NCI-H2107 (cell line): ENCODE results near the gene FKBP8.
A peak's percentile ranks its signal among the peaks of the same experiment; 100 is the strongest.
"Not testable (repeated sequence)": the region's sequence is repeated elsewhere in the genome, so short reads cannot be mapped to it uniquely, and the experiment has no call there.

Experiments
- DNase-seq: peaks from one replicate; lab custom pipeline; 2025; lab: John Stamatoyannopoulos, UW

Gene FKBP8

DNA sequence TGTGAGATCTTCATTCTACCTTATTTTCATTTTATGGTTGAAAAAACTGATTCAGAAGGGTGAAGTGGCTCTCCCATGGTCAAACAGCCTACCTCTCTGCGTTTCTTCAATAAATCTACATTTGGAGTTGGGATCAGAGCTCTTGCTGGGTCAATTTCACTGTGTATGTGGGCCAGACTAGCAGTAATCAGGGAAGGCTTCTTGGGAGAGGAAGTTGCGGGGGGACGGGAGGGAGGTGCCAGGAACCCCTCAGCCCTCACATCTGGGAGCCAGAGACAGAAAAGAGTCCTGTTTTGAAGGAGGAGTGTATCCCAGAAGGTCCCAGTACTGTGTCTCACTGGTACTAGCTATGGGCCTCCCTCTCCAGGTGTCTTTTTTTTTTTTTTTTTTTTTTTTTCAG is 15.2 kb upstream of the FKBP8 start:
- DNase-seq: no peak

DNA sequence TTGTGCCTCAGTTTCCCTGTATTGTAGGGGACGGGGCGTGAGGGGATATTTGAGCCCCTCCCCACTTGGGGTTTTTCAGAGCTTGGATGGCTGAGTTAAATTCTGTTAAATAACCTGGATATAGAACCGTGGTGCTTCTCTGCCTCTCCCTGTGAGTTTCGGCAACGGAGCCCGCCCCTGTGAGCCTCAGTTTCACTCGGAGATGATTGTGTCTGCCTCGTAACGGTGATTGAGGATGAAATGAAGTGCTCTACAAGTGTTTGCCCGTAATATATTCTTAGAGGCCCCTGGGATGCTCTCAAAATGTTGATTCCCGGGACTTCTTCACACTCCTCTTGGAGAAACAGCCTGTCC is 14.8 kb upstream of the FKBP8 start:
- no peak for DNase-seq

DNA sequence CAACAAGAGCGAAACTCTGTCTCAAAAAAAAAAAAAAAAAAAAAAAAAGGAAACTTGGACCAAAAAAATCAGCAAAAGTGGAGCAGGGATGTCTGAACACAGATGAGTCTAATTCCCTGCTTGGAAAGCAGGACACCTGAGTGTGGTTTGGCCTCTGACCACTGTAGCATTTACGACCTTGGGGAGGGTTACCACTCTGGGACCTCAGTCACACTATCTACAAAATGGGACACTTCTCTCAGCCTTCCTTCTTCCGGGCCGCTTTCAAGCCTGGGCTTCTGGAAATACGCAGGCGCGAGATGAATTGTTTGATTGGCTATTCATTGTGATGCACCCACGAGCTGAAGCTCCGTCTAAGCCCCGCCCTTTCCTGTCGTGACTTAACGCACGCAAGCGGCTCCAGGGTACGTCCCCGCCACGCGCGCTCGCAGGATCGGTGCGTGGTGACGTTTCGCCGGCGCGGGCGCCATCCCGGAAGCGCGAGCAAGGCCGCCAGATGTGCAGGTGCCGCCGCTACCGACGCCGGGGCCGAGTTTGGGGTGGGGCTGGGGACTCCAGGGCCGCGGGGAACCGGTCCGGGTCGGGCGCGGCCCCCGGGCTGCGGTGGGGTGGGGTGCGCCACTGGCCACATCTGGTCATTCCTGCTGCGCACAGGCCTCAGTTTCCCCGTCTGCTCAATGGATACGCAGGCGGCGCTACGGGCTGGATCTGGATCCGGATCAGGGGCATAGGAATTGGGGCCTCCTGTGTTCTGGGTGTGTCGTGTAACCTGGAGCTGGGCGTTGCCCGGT is 14.2 kb upstream of the FKBP8 start, which contains the start of gene KXD1:
Gene KXD1 (plus strand): TSS at position 460 of the 791 bp plus-strand sequence. CDS start 4,187 bp downstream, outside the sequence.
- peak; percentile 97 for DNase-seq

DNA sequence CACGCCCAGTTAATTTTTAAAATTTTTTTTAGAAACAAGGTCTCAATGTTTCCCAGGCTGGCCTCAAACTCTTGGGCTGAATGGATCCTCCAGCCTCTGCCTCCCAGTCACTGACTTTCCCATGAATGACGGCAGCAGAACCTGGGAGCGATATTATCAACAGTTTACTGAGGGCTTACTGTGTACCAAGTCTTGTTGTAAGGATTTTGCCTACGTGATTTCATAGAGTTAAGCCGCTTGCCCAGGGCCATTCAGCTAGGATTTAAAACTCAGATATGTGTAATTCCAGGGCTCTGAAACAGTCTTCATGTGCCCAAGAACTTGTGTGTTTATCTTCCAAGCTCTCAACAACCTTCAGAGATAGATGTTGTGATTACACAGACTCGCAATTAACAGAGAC is 8.3 kb upstream of the FKBP8 start:
- DNase-seq: no peak

DNA sequence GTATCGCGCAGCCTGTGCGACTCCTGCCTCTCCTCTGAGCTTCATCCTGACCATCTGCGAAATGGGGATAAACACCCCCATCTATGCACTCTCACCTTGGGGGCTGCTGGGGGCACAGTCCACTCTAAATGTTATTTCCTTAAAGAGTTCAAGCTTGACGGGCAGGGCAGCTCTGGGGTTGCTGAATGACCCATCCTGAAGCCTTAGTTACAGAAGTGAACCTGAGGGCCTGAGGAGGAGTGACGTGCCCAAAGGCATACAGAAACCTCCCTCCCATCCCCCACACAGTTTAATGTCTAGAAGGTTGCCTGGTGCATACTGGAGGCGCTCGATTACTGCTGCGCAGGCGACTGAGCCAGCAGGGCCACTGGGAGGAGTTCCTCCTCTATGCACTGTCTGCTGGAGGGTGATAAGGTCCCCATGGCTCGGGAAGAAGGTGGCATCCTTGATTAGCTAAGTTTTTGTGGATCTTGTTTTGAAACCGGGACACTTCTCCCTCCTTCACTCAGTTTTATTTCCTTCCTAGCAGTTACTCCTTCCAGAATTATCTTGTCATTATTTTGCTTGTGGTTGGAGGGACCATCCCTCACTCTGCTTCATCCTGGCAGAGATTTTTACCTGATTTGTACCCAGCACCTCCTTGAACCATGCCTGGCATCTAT is 572 bp upstream of the FKBP8 start:
- no peak for DNase-seq

DNA sequence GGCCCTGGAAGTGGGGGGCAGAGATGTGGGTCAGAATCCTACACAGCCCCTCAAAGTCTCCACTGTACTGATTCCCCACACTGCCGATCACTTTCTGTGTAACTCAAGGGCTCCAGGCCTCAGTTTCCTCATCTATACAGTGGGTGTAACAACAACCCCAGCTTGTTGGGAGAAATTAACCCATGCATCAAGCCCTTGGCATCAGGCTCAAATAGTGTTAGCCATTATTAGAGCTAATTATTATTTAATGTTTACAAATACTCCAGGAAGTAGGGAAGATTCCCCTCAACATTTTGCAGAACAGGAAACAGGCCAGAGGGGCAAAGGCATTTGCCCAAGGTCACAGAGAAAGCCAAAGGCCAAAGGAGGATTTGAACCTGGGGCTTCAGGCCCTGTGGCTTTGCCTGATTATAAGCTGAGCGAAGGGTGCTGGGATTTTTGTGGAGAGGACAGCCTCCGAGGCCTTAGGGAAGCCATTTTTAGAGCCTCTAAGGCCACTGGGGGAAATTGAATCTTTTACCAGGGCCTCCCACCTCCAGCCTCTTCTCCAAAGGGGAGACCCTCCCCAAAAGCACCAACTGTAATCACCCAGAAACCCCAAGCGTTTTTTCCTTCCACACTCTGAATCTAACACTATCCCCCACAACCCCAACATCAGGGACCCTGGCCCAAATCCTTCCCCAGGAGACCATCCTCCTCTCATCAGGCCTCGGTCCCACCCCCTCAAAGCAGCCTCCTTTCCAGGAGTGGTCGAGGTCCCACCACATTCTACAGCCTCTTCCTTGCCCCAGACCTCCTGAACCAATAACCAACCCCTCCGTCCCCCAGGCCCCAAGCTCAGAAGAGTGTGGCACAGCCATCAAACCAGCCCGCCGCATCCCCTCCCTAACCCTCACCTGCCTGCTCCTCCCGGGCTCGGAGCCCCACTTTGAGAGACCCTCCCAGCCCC is 1.1 kb downstream of the FKBP8 start:
- no peak for DNase-seq

DNA sequence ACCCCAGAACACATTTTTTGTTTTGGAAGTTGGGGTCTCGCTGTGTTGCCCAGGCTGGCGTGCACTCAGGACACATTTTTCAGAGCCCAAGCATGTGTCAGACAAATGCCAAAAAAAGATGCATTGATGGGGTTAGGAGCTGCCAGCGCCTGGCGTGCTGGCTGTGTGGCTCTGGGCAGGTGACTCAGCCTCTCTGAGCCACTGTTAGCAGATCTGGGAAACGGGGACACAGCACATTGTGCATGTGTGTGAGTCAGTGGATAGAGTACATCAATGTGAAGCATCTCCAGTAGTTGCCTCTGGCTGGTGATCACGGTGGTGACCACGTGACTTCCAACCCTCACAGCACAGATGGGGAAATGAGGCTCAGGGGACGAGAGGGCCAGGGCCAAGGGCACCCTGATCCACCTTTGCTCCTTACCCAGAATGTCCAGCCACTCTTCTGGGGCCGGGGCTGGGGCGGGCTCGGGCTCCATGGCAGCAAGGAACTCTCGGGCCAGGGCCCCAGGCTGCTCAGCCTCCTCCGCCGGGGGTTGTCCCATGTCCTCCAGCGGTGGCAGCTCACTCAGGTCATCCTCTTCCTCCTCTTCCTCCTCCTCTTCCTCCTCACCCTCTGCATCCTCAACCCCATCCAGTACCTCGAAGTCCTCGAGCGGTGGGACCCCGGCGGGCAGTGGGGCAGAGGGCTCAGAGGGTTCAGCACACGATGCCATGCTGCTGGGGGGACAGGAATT is 1.9 kb downstream of the FKBP8 start:
- DNase-seq: no peak

DNA sequence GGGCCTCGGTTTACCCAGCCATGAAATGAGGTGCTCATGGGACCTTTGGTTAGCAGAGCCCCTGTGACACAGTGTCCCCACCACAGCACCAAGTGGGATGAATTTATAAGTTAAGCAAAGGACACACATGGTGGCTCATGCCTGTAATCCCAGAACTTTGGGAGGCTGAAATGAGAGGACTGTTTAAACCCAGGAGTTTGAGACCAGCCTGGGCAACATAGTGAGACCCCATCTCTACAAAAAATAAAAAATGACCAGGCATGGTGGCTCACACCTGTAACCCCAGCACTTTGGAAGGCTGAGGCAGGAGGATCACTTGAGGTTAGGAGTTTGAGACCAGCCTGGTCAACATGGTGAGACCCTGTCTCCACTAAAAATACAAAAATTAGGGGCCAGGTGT is 3.2 kb downstream of the FKBP8 start:
- DNase-seq: not testable (repeated sequence)

DNA sequence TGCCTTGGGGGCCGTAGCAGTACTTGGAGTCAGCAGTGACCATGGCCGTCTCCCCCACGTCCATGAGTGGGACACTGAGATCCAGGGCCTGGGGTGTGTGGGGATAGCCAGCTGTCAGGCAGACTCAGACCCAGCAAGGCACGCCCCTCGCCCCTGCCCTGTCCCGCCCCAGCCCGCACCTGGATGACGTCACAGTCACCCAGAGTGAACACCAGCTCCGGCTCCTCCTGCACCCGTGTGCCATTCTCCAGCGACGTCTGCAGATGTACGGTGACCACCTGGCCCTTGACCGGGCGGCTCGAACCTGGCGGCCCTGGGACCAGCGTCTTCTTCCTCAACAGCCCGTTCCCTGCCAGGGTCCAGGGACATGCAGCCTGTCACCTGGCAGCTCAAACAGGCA is 4.0 kb downstream of the FKBP8 start:
- no peak for DNase-seq

DNA sequence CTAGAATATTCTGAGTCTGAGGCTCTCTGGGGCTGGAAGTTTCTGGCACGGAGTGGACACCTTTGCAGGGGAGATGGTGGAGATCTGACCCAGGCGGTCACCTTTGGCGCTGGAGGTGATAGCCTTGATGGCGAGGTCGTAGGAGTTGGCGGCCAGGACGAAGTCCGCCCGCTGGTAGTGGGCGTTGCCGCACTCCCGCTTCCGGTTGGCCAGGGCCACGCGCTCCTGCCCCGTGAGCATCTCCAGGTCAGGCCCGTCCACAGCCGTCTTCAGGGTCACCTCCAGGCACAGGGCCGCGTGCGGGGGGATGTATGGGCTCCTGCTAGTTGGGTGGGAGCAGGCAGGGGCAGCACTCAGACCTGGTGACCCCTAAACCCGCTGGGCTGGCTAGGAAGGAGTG is 5.3 kb downstream of the FKBP8 start:
- DNase-seq: no peak

DNA sequence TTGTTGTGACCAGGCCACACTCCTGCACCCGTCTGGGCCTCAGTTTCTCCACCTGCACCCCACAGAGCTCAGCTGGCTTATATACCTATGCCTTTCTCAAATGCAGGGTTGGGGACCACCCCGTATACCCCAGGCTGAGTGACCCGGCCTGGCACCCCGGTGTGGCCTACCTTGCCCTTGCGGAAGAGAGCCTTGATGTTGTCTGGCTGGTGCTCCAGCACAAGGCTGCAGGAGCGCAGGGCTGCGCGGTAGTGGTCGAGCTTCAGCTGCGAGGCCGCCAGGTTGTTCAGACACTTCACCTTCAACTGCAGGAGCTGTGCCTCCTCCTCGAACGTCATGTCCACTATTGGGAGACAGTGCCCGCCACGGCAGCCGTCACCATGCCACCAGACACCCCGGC is 5.9 kb downstream of the FKBP8 start:
- no peak for DNase-seq

DNA sequence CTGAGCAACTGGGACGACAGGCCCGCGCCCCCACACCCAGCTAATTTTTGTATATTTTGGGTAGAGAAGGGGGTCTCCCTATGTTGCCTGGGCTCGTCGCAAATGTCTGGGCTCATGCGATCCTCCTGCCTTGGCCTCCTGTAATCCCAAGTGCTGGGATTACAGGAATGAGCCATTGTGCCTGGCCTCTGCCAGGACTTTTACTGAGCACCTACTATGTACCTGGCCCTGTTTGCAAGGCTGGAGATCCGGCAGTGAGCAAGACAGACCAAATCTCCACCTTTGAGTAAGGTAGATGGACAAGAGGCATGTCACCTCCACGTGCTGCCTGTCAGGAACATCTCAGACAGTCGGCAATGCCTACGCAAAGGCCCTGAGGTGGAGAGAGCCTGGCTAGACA is 6.9 kb downstream of the FKBP8 start:
- no peak for DNase-seq

DNA sequence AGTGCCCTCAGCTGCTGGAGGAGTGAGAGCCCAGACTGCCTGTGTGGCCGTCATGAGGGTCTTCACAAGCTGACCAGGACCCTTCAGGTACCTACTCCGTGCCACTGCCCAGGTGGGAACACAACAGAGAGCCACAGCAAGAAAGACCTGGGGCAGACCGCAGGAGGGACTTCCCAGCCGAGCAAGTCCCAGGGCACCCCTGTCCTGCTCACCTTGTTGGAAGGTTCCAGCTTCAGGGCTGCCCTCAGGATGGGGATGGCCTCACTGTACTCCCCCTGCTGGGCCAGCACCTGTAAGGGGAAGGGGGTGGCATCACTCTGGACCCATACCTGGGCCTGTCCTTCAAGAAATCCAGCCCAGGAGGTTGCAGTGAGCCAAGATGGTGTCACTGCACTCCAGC is 10.3 kb downstream of the FKBP8 start:
- DNase-seq: no peak

DNA sequence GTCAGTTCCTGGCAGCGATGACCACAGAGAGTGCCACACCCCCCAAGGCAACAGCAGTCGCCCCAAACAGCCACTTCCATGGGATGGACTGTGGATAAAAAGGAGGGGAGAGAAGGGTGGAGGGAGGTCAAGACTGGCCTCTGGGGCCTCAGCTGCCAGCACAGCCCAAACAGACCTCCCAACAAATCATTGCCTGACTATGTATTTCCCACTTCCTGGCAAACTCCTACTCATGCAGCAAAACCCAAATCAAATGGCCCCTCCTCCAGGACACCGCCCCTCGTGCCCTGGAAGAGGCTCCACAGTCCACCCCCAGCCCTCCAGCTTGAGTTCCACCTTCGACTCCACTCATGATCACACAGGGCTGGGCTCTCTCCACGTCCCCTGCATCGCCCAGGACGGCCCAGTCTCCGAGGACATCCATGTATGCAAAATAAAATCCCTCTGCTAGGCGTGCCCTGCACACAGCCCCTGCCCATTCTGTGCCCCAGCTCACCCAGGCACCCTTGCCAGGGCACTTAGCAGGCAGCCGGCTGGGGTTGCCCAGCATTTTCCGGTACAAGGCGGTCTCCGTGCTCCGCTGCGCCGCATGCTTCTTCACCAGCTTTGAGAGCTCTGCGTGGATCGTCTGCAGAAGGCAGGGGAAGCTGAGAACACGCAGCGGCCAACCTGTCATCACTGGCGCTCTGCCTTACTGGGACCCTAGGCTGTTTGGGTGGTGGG is 11.0 kb downstream of the FKBP8 start:
- DNase-seq: no peak

DNA sequence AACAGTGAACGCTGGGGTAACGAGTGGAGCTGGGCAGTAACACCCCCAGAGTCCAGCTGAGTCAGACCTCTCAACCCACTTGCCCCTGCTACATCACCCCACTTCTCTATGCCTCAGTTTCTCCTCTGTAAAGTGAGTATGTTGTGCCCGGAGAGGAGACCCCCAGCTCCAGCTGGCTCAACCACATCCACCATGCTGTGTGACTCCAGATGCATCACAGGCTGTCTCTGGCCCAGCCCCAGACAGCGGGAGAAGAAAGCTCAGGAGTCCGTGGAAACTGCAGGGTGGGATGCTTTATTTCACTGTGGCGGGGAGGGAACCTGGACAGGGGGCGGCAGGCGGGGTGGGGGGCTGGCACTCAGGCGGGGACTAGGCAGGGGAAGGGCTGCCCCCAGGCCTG is 11.9 kb downstream of the FKBP8 start:
- no peak for DNase-seq

DNA sequence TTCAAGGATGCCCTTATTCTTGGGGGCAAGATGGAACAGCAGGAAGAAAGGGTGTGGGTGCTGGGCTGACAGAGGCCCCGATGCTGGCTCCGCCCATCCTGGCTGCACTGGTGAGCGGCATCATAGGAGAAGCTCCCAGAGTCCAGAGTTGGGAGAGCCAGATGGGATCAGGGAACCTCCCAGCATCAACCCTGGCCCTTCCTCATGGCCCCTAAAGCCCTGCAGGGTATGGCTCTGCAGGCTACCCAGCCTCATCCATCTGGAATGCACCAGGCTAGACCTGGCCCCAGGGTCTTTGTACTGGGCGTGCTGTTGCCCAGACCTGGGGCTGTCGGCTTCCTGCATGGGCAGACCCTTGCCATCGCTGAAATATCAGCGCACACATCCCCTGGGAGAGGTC is 13.6 kb downstream of the FKBP8 start:
- DNase-seq: no peak

DNA sequence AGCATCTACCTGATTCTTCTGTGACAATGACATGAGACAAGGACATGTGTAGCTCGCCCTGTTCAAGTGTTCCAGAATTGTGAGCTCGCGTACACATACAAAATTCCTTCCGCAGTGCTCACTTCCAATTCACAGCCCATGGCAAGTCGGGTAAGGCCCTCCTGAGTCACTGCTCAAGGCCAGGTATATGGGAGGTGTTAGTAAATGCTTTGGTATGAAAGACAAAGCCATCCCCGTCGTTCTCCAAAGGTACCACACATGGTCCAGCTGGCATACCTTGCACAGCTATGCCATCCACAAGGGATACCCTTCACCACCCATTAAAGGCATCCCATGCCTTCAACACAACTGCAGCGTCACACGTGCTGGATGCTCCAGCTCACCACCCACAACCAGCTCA is 17.1 kb downstream of the FKBP8 start:
- DNase-seq: no peak

DNA sequence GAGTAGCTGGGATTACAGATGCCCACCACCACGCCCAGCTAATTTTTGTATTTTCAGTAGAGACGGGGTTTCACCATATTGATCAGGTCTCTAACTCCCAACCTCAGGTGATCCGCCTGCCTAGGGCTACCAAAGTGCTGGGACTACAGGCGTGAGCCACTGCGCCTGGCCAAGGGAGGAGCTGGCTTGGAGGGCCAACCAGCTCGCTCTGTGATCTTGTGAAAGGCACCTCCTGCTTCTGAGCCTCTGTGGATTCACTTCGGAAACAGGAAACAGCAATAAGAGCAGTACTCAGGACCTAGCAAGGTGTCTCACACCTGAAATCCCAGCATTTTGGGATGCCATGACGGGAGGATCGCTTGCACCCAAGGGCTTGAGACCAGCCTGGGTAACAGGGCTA is 19.5 kb downstream of the FKBP8 start:
- no peak for DNase-seq

DNA sequence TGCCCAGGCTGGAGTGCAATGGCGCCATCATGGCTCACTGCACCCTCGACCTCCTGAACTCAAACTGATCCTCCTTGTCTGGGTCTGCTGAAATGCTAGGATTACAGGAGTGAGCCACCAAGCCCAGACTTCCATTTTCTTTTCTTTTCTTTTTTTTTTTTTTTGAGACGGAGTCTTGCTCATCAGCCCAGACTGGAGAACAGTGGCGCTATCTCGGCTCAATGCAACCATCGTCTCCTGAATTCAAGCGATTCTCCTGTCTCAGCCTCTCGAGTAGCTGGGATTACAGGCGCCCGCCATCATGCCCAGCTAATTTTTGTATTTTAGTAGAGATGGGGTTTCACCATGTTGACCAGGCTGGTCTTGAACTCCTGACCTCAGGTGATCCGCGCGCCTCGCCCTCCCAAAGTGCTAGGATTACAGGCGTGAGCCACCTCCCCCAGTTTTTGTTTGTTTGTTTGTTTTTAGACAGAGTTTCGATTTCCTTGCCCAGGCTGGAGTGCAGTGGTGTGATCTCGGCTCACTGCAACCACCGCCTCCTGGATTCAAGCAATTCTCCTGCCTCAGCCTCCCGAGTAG is 20.4 kb downstream of the FKBP8 start:
- not testable (repeated sequence) for DNase-seq

DNA sequence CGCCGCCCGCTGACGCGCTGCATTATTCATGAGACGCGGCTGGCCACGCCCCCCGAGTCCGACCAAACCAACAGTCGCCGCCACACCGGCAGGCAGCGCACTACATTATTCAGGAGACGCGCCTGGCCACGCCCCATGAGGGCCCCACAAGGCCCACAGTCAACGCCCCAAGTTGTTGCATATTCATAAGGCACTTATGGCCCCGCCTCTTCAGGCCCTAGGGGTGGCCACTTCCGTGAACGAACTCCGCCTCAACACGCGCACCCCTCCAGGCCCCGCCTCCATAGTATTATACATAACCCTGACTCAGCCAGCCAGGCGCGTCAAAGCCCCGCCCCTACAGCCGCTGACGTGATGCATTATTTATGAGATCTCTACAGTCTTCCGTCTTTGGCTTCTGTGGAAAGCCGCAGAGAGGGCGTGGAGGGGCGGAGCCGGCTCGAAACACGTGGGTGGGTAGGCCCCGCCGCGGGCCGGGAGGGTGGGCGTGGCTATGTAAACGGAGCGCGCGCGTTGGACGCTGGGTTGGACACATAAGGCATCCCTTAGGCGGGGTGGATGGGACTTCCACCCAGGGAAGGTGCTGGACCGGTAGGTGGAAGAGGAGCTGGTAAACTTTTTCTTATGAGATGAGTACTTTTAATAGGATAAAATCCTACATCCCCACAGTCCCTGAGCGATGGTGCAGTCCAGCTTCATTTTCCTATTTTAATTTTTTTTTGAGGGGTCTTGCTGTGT is 21.1 kb downstream of the FKBP8 start:
- DNase-seq: peak; percentile 98
